NCI-H146 (cell line): ENCODE results near the gene ZSWIM9.
A peak's percentile ranks its signal among the peaks of the same experiment; 100 is the strongest.

ENCODE experiments used
- DNase-seq: peaks from one replicate; lab custom pipeline; 2025; lab: John Stamatoyannopoulos, UW

Gene ZSWIM9

DNA sequence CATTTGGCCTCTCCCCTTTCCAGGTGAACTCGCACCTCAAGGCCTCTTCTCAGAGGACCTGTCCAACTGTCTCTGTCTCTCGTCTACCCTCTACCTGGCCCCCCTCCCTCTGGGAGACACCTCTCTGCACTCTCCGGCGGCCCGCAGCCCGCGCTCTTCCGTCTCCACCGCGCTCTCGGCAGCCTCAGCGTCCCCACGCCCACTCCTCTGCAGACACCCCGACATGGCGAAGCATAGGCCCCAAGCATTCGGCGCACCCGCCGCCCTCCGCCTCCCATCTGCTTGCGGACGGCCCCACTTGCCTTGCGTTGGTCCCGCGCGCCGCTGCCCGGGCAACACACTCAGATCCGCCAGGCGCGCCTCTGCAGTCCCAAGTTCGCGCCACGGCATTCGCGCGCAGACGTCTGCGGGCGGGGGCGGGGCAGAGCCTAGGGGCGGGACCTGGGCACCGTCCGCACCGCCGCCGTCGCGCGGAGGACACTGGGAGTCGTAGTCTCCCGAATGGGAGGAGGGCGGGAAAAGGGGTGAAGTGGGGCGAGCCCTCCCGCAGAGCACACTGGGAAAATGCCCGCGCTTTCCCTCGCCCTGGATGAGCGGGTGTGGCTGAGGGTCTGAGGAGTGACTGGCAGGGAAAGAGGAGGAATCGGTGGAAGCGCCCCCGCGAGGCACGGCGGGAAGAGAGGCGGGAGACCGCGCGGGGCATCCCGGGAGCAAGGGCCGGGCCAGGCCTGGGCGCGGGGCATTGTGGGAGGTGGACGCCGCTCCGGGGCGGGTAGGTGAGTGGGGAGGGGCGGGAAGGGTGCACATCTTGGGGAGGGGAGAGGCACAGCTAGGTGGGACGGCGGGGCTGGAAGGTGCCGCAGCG lies at the start of gene ZSWIM9, which contains the start of gene LIG1:
Gene ZSWIM9, plus strand, starts transcription at position 742 of the 865 bp plus-strand sequence. CDS start 1,123 bp downstream, outside the sequence.
Gene LIG1, minus strand, starts transcription at position 406 of the 865 bp plus-strand sequence. CDS start 4,778 bp downstream, outside the sequence.
- peak; percentile 97 for DNase-seq

DNA sequence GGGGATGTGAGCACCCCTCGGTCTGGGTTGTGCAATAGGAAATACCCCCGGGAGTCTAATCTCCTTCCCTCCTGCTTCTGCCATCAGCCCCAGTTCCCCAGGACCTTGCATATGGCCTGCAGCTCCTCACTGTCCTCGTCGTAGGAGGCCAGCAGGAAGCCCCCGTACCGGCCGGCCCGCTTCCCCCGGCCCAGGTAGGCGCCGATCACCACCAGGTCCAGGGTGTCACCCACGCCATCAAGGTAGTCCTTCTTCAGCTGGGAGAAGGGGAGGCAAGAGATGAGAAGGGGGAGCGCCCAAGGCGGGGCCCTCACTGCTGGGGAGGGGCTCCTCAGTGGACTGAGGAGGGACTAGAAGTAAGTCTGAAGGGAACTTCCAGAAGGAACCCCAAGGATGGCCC lies 49.4 kb upstream of the ZSWIM9 start:
- DNase-seq = no peak

DNA sequence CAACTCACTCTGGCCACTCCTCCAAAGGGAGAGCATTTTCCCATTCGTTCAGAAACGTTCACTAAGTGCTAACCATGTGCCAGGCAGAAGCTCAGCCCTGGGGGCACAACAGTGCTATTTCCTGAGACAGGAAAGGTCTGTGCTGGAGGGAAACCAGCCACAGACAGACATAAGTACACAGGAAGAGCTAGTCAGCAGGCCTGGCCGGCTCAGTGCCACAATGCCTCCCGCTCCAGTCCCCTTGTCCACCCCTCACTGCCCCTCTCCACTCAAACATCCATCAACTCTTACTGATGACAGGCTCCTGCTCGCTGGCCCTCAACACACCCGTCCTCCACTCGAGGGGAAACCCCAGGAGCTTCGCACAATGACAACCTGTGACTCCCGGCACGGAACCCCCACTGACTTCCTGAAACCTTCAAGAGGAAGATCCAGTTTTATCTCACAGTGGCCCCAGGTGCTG lies 48.5 kb upstream of the ZSWIM9 start:
- DNase-seq = no peak

DNA sequence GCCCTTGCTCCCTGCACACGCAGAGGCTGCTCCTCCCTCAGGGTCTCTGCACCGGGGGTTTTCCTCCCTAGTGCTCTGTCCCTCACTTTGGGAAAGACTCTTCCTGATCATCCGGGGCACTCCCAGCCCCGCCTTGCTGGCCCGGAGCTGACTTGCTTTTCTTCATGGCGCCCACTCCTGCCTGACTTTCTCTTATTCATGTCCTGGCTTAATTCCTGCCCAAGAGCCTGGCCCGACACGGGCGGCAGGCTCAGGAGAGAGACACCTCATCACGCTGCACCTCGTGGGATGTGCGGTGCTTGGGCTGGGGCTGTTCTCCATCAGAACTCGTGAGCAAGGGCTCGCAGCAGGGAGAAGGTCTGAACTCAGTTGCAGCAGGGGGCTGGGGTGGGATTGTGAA lies 48.1 kb upstream of the ZSWIM9 start:
- DNase-seq = no peak

DNA sequence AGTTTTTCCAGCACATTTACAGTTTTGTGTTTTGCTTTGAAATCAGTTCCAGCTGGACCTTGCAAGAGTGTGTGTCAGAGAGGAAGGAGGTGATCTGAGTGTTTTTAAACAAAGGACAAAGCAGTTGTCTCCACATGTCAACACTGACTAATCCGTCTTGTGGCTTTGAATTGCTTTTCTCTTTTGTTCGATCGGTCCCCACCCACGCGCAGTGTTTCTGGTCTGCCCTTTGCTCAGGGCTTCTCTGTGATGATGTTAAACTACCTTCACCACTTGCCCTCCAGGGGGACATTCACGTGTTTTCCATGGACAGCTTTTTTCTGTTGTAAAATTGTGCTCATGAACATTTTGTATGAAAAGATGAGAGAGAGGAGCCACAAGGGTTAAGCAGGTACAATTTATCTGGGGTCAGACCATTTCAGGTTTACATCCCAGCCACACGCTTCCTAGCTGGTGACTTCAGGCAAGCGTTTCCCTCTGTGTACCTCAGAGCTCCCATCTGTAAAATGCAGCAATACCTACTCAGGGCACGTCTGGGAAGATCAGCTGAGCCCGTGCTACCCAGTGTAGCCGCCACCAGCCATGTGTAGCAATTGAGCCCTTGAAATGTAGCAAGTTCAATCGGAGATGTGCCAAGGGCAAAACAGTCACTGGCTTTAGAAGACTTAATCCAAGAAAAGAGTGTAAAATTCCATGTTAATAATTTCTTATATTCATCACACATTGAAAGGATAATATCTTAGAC lies 46.4 kb upstream of the ZSWIM9 start:
- DNase-seq = no peak

DNA sequence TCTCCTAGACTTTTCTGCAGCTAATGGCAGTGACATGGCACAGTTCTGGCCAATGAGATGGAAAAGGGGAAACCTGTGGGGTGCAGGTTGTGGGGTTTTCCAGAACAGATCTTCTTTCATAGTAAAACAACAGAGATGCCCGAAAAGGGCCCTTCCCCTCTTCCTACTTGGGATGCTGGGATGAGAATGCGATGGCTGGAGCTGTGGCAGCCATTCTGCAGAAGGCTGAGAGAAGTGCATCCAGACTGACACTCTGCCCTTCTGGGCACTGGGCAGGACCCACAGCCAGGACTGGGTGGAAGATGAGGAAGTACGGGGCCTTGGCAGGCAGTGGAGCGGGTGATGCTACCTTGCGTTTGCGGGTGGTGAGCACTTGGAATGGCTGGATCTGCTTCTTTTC lies 42.9 kb upstream of the ZSWIM9 start:
- DNase-seq = no peak

DNA sequence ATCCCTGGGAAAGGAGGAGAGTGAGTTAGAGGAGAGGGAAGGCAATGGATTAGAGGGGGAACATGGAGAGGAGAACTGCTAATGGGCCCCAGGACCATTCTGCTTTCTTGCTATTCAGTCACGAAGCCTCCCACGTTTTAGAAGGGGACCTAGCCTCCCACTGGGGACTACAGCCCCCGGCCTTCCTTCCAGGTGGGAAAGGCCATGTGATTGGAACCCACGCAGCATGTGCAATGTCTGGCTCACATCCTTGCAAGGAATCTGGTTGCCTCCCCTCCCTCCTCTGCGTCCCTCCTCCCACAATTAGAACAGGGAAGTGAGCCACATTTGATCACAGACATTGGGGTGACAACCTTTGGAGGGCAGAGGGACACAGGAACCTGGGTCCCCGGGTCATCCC lies 37.4 kb upstream of the ZSWIM9 start:
- DNase-seq = no peak

DNA sequence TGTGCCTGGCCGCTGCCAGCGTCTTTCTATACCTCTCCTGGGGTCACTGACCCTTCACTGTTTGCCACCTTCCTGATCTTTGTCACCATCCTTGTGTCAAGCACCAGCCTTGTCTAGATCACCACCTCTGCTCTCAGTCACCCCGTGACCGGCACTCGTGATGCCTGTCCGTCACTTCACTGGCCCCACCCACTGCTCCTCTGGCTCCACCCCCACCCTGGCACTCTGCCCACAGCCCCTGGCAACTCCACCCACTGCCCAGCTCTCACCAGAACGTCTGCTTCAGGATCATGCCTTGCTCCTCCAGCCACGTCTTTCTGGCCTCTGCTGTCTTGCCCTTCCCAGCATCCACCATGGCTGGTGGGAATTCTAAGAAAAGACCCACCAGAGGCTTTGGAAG lies 35.1 kb upstream of the ZSWIM9 start:
- no peak for DNase-seq

DNA sequence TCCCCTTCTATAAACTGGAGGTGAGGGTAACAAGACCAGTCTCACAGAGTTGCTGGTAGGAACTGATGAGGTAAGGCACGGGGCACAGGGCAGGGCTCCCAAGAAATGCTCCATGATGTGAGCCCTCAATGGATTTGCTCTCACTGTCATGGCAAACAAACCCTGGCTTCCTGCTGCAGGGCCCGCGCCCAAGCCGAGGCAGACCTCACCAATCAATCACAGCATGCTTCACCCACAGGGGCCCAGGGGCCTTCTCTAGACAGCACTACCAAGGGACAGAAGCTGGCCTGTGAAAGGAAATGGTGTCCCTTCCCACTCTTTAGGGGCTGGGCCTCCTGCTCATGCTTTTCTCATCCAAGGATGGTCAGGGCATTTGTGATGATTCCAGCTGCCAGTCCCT lies 33.9 kb upstream of the ZSWIM9 start:
- no peak for DNase-seq

DNA sequence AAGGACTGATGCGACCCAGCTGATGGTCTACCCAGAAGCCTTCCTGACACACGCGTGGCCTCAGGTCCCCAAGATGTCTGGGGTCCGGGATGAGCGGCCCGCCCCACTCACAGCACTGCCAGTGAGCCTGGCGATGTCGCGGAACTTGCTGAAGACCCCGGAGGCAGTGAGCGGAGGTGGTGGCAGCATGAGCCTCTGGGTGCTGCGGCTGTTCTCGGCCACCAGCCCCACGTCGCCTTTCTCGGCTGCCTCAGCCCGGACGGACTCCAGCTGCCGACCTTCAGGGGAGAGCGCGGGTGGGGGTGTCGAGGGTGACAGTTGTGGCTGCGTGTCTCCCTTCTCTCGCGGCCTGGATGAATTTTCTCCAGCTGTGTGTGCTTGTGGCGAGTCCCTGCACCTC lies 33.1 kb upstream of the ZSWIM9 start:
- DNase-seq = no peak

DNA sequence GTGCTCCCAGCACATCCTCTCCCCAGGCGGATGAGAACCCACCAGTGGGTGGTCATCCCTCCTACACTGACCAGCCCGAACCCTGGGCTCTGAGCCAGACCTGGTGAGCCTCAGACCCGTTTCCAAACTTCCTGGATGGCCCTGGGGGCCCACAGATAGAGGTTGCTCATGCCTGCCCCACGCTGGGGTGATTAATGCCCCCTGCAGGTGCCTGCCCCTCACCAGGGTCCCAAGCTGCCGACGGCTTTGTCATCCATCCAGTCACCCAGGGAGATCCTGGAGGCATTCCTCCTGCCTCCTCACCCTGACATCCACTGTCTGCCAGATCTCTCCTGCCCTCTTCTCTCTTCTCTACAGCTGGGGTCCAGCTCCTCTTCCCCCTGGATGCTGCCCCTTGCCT lies 31.4 kb upstream of the ZSWIM9 start:
- no peak for DNase-seq

DNA sequence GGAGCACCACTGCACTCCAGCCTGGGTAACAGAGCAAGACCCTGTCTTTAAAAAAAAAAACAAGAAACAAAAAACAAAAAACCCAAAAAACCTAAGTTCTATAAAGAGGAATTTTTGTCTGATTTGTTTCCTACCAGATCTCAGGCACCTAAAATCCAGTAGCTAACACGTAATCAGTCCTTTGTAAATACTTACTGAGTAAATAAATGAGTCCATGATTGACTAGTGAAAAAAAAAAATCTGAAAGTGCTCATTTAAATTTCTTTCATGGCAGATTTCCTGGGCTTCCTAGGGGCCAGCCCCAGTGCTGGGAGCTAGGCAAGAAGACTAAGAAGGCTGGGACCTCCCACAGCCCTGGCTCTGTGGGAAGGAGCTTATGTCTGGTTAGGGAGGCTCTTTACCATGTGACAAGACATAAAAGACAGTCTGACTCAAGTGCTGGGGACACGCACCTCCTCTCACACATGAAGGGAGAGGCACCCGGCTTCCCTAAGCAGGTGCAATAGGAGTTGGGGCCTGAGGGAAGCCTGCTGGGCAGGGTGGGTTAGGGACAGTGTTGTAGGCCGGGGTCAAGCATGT lies 22.8 kb upstream of the ZSWIM9 start:
- DNase-seq = no peak

DNA sequence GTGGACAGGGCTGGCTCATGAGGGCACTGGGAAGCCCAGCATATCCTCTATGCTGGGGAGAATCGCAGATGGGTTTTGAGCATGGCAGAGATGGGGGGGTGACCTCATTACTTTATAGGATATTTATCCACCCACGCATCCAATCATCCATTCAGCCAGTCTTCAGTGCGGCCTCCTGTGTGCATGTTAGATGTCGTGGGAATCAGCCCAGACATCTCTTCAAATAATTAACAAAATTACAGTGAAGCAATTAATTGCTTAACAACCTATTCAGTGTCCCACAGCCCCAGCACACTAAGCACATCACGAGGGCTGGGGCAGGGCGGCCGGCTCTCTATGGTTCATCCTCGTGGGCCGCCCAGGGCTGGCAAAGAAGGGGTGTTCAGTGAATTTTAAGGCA lies 21.9 kb upstream of the ZSWIM9 start:
- DNase-seq = no peak

DNA sequence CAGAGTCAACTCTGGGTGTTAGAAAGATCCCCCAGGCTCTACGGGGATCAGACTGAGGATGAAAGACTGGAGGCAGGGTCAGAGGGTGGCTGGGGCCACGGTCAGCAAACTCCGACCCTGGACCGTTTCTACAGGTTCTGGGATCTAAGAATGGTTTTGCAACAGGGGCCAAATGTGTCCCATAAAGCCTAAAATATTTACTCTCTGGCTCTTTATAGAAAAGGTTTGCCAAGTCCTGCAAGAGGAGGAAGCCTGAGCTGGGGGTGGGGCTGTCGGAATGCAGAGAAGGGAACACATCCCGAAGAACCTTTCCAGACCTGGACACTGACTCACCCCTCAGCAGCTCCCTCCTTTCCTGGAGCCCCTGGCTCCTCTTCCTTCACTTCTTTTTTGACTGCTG lies 21.1 kb upstream of the ZSWIM9 start:
- no peak for DNase-seq

DNA sequence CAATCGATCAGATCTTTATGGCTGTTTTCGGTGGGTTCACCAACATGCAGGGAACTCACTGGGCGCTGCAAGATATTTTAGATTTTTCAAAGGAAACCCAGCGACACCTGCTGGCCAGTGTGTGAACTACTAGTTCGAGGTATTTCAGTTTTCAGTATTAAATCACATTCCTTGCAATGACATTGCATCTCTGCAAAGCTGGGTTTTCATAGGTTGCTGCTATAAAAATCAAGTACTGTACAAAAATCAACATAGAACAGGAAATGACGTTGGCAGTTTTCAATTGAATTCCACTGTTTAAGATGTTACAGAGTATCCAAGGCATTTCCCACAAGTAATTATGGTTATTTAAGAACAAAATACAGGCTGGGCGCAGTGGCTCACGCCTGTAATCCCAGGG lies 17.9 kb upstream of the ZSWIM9 start:
- peak; percentile 43 for DNase-seq

DNA sequence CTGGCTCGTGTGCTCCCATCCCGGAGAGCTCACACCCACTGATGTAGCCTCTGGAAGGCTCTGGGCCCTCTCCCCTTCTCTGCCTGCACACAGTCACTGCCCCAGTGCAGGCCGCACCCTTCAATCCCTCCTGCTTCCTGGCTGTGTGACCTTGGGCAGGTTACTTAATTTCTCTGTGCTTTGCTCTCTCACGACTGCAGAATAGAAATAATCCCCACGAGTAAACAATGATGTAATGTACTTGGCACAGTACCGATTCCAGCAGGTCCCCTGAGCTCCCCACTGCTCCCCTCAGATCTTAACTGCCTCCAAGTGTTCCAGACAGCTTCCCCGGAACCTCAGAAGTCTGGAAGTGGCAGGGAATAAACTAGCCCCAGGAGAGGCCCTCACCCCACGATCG lies 16.5 kb upstream of the ZSWIM9 start:
- DNase-seq = no peak

DNA sequence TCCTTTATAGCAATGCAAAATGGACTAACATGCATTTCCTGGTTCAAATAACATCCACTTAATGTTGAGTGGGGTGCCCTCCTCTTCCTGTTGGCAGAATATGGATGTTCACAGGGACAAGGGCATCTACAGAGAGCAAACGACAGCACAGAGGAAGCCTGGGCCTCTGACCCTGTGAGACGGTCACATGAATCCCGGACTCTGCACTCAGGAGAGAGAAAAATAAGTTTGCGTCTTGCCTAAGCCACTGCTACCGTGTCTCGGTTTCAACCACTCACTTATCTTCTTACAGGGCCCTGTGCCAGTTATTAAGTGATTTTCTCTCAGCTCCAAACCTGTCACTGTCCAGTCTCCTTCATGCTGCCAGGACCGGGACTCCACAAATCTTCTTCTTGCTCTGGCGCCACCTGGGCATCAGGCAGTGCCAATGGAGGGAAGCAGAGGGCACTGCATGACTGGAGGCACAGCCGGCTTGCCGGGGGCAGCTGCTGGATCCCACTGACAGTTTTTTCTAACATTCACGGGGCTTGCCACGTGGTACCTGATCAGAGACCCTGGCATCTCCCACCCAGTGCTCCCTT lies 12.2 kb upstream of the ZSWIM9 start:
- no peak for DNase-seq

DNA sequence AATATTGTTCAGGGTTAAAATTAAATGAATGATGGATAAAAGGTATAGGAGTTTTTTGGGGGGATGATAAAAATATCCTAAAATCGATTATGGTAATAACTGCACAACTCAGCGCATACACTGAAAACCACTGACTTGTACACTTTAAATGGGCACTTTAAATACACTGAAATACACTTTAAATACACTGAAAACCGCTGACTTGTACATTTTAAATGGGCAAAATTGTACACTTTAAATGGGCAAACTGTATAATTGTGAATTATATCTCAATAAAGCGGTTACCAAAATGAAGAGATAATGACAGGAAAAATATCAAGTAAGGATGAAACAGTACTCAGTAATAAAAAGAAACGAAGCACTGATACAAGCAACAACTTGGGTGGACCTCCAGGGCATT lies 1.8 kb upstream of the ZSWIM9 start:
- no peak for DNase-seq

DNA sequence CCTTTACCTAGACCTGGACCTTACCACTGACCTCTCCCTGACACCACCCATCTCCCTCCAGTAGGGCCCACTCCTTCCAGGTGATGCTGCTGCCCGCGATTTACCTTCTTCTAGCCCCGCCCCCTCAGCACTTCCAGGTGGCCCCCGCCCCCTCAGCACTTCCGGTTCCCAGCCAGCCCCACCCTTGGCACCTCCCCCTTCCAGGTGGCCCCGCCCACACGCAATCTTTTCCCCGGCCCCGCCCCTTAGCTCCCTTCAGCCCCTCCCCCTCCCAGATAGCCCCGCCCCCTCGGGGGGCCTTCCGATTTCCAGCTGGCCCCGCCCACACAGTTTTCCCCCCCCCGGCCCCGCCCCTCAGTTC lies 922 bp upstream of the ZSWIM9 start:
- peak; percentile 93 for DNase-seq

DNA sequence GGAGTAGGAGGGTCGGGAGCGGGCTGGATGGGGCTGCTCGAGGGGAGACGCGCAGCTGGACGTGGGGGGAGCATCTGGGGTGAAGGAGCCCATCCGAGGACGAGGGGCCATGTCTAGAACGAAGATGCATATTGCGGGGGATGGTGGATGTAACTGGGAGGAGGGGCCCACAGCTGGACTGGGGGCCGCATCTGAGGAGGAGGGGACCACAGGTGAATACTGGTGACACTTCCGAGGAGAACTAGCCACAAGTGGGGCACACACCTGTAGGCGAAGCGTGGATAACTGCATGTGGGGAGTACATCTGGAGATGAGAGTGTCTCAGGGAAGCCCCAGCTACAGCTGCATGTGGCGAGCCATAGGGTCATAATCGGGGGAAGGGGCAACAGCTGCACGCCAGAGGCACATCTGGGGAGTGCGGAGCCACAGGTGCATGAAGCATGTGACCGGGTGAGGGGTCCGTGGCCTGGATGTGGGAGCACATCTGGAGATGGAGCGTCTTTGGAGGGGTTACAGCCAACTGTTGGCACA lies 402 bp downstream of the ZSWIM9 start:
- no peak for DNase-seq

DNA sequence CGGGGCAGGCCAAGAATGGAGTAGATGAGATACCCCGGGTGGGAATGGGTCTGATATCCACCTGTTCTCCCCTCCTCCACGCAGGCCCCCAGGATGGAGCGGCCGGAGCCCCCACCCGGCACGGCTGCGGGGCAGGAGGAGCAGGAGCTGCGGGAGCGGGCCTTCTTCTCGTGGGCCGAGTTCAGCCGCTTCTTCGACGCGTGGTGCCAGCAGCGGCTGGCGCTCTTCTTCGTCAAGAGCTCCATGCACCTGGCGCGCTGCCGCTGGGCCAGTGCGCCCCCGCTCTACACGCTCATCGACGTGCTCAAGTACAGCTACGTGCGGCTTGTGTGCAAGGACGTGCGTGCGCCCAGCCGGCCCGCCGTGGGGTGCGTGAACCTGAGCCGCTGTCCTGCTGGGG lies 1.2 kb downstream of the ZSWIM9 start:
- DNase-seq = no peak

DNA sequence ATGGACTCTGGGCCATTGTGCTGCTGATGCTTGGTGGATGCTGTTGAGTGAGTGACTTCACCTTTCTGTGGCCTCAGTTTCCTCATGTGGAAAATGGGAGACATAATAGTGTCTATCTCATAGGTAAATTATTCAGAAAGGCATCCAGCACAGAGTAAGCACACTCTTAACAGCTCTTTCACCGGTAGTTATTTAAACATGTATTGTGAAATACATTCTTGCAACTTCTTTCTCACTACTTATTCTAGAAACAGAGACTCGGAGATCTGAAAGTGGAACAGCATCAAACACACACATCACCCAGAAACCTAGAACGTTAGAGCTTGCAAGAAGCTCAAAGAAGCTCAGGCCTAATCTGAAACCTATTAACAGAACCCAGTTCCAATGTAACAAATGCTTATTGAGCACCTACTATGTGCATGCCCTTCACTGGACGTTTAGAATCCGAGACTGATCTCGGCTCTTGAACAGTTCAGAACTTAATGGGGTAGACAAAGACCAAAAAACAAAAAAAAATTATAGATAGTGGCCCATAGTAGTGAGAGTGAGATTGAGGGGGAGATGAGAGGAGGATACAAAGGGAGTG lies 4.1 kb downstream of the ZSWIM9 start:
- no peak for DNase-seq
